ENCODE measurements around the gene FUZ. TPM values are rescaled to one million over a fixed set of nuclear protein-coding genes. Genes with fewer than 3 reads are reported as not detected.

The FUZ gene
- total RNA-seq, result 10.2 to 19.8 TPM (median 10.8 TPM) in 3 replicates
- long read RNA-seq, partial matches to known transcripts, result 0 of 6 reads
- long read RNA-seq, other reads (novel, unspliced or antisense), result 1 of 6 reads

DNA sequence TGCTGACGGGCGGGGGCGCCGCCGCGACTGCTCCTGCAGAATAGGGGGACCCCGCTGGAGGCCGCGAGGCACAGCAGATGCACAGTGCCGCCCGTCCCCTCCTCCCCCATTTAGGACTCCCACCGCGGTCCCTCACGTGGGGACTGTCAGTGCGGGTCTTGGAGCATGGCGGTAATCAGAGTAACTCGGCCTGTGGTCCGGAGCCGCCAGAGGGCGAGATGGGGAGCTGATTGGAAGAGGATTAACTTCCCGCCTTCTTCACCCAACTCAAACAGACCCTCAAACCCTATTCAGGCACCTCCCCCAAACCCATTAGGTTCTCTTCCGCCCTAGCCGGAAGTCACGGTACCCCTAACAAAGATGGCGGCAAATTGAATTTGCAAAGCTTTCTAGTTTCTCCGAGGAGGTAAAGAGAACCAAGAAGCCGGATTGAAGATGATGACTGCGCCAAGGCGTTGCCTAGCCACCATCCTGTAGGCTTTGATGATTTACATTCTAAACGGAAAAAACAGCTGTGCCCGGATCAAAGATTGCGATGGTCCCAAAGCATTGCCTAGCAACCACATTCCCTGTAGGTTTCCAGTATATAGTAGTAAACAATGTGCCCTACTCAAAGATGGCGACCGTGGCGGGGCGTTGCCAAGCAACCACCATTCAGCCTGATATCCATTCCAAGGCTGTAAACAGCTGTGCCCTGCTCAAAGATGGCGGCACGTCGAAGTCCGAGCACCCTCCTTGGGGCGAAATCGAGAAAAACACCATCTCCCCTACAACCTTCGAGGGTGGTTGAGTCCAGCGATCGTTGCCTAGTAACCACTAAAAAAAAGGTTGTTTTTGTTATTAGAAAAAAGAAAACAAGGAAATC is at the start of gene FUZ:
FUZ (minus strand) TSS at position 296 of the 865 bp plus-strand sequence; CDS start at position 110, 186 bp downstream.
- Mint-ChIP-seq H3K4me3 (ENCODE audit: unreplicated experiment) (peak within 1 kb of the TSS; percentile 88), H3K36me3 (ENCODE audit: low read depth) (no peaks in the 10 kb centered on the region), H3K9me3 (ENCODE audit: low read depth) (no peaks in the 10 kb centered on the region), H3K27me3 (ENCODE audit: low read depth) (no peaks in the 10 kb centered on the region), H3K27ac (ENCODE audit: unreplicated experiment) (peak within 1 kb of the TSS; percentile 97), H3K4me1 (ENCODE audit: low read depth) (peaks cover 31% of the 10 kb centered on the region)
- DNase-seq (ENCODE audit: low spot score), result no peak
- peak; percentile 61 for TF ChIP-seq CTCF (IDR thresholded peaks at IDR 0.05)

DNA sequence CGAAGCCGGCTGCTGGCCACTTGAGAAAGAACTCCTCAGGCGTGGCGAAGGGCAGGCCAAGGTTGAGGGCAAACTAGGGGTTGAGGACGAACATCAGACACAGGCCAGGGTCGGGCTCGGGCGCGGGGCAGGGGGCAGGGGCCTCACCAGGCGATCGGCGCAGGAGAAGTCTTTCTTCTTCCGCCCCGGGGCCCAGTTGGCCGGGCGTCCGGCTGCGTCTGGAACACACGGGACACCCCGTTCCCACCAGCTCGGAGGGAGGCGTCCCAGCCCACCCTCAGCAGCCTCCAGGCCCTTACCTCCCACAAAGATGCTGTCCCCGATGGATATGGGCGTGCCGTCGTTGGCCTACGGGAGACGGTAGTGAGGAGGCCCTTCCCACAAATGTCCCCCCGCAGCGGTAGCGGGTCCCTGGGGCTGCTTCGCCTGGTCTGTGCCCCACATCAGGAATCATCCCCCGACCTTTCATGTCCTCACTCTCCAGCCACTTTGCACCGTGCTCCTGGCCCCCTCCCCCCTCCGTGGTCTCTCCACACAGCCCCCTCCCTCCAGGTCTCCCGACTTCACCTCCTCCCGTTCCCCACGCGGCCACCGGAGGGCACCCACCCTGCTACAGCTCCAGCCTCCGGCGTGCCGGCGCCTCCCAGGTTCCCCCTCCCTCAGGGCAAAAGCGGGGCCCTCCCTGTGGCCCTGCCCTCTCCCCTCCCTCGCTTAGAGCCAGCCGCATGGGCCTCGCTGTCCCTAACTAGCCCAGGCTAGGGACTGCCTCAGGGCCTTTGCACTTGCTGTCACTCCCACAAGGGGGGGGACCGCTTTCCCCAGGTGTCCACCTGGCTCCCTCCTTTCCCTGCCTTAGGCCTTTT is 49.5 kb upstream of the FUZ start:
- peak; percentile 60 for TF ChIP-seq CTCF (IDR thresholded peaks at IDR 0.05)
- no peak for DNase-seq (ENCODE audit: low spot score)
- Mint-ChIP-seq H3K36me3 (ENCODE audit: low read depth) (peaks cover 15% of the 10 kb centered on the region), H3K4me3 (ENCODE audit: unreplicated experiment) (no peak overlapping the region), H3K9me3 (ENCODE audit: low read depth) (no peaks in the 10 kb centered on the region), H3K4me1 (ENCODE audit: low read depth) (peaks cover 31% of the 10 kb centered on the region), H3K27me3 (ENCODE audit: low read depth) (no peaks in the 10 kb centered on the region), H3K27ac (ENCODE audit: unreplicated experiment) (no peak overlapping the region)

GRCh38 chr19:49861541-49862378 is 48.7 kb upstream of the FUZ start:
- DNase-seq (ENCODE audit: low spot score), result no peak
- Mint-ChIP-seq H3K4me1 (ENCODE audit: low read depth) (peaks cover 28% of the 10 kb centered on the region), H3K9me3 (ENCODE audit: low read depth) (no peaks in the 10 kb centered on the region), H3K27ac (ENCODE audit: unreplicated experiment) (no peak overlapping the region), H3K27me3 (ENCODE audit: low read depth) (no peaks in the 10 kb centered on the region), H3K4me3 (ENCODE audit: unreplicated experiment) (no peak overlapping the region), H3K36me3 (ENCODE audit: low read depth) (peaks cover 15% of the 10 kb centered on the region)
- TF ChIP-seq CTCF (IDR thresholded peaks at IDR 0.05), result no peak

DNA sequence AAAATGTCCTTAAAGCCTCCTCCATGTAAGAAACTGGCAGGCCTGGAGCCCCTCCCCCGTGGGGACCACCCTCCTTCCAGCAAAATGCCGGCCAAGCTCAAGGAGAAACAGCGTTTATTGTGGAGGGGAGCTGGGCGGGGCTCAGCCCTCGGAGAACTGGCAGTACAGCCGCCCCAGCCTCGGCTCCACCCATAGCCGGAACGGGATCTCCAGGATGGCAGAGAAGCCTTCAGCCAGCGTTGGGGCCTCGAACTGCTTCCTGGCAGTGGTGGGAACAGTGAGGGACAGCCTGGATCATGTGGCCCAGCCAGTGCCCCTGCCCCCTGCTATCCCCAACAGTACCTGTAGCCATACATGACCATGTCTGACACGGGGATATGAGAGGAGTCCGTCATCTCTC is 48.0 kb upstream of the FUZ start:
- H3K27ac Mint-ChIP-seq (ENCODE audit: unreplicated experiment), result peak overlapping the region; percentile 51
- H3K36me3 Mint-ChIP-seq (ENCODE audit: low read depth), result peaks cover 16% of the 10 kb centered on the region
- no peaks in the 10 kb centered on the region for H3K9me3 Mint-ChIP-seq (ENCODE audit: low read depth)
- peaks cover 21% of the 10 kb centered on the region for H3K4me1 Mint-ChIP-seq (ENCODE audit: low read depth)
- DNase-seq (ENCODE audit: low spot score), result no peak
- no peak for TF ChIP-seq CTCF (IDR thresholded peaks at IDR 0.05)
- no peaks in the 10 kb centered on the region for H3K27me3 Mint-ChIP-seq (ENCODE audit: low read depth)
- no peak overlapping the region for H3K4me3 Mint-ChIP-seq (ENCODE audit: unreplicated experiment)
